ENCODE results near the gene IPP. TPM values are rescaled to one million over a fixed set of nuclear protein-coding genes. Genes with fewer than 3 reads are reported as not detected.

Gene IPP
- total and polyA plus RNA-seq, 2 of the 8 experiments (the other 6 are each of a cell fraction or from before 2014, with no cell fraction given) = 1.4 to 5.6 TPM

GRCh38 chr1:45684402-45684801 is 66.1 kb downstream of the IPP start:
- CTCF ChIA-PET (ENCODE audit: partially characterized antibody) = interaction anchor here (0.8 to 1.5 kb wide), 2 partner anchors 11 to 195 kb away, joined by 3 read pairs; no protein-coding TSS in a partner anchor
- Histone ChIP-seq H2BK120ac (replicated peaks; ENCODE audit: low read depth, low read length) (no peak overlapping the region), H3K36me3 (ENCODE audit: control insufficient read depth in 2 of 4, insufficient read depth in 4 of 4, low read length in 3 of 4) (no peaks in the 10 kb centered on the region), H3K27me3 (replicated peaks in 1 of 4; ENCODE audit: control insufficient read depth in 3 of 4, extremely low read depth in 1 of 4, insufficient read depth in 3 of 4, low read length in 3 of 4) (no peaks in the 10 kb centered on the region), H2BK5ac (ENCODE audit: low read depth, low read length) (no peak overlapping the region), H4K5ac (ENCODE audit: insufficient read length, low read depth, low read length) (no peak overlapping the region), H3K18ac (ENCODE audit: extremely low read depth, low read length) (no peak overlapping the region), H2BK15ac (ENCODE audit: low read length) (no peak overlapping the region), H2BK20ac (ENCODE audit: low read length) (no peak overlapping the region), H4K91ac (replicated peaks; ENCODE audit: insufficient read length, low read length) (no peak overlapping the region), H3K4me1 (replicated peaks in 1 of 4; ENCODE audit: control insufficient read depth in 3 of 4, insufficient read depth in 4 of 4, low read length in 3 of 4) (peaks cover 0 to 14% (median 3%) of the 10 kb centered on the region in 4 experiments; a peak in 6 of 7 replicates), H3K79me1 (ENCODE audit: low read depth, low read length) (no peaks in the 10 kb centered on the region), H4K8ac (ENCODE audit: extremely low read depth, insufficient read depth, low read length) (no peak overlapping the region), H2AK5ac (ENCODE audit: low read depth, low read length) (no peak overlapping the region), H3K4me2 (ENCODE audit: insufficient read depth in 1 of 2, low read depth in 2 of 2, low read length in 2 of 2) (peak overlapping the region; percentile 60 to 97), H3K4ac (replicated peaks; ENCODE audit: insufficient read length, low read depth, low read length) (no peak overlapping the region), H3K14ac (ENCODE audit: insufficient read length) (no peak overlapping the region), H3K23me2 (ENCODE audit: low read depth, low read length) (peaks cover 7% of the 10 kb centered on the region), H3K9me3 (ENCODE audit: insufficient read depth in 2 of 2, low read depth in 1 of 2, low read length in 1 of 2) (no peaks in the 10 kb centered on the region), H3K23ac (ENCODE audit: insufficient read length) (no peak overlapping the region), H2BK12ac (ENCODE audit: low read depth, low read length) (no peak overlapping the region), H4K20me1 (replicated peaks in 1 of 2; ENCODE audit: control insufficient read depth in 1 of 2, insufficient read depth in 2 of 2, low read length in 2 of 2) (peaks cover 4 to 5% of the 10 kb centered on the region in 2 experiments), H3K79me2 (ENCODE audit: control insufficient read depth in 1 of 2, insufficient read depth in 2 of 2, low read length in 2 of 2) (peaks cover 25 to 84% of the 10 kb centered on the region in 2 experiments), H3K27ac (ENCODE audit: low read depth, low read length) (no peak overlapping the region), H3K56ac (replicated peaks; ENCODE audit: insufficient read length, low read depth, low read length) (no peak overlapping the region), H3K9ac (replicated peaks in 1 of 4; ENCODE audit: extremely low read depth in 1 of 4, low read depth in 3 of 4, low read length in 3 of 4) (no peak overlapping the region), H3K4me3 (ENCODE audit: extremely low read depth in 1 of 4, insufficient read depth in 2 of 4, low read depth in 3 of 4, low read length in 4 of 4) (peak overlapping the region; percentile 96 to 99 (median 98); a peak in 6 of 8 replicates), H2AFZ (ENCODE audit: low read length) (no peak overlapping the region)
- WGBS, 2 experiments (ENCODE audit: extremely low coverage in 1 of 2, insufficient coverage in 1 of 2, insufficient read length in 1 of 2, insufficient replicate concordance in 2 of 2, low coverage in 1 of 2, low lambda C conversion rate in 2 of 2, missing lambda C conversion rate in 1 of 2) = 88% methylated on average over 2 of the region's 2 CpGs; no CpG with 5 or more reads in 1 of the 2 experiments
- POLR2A ChIA-PET (ENCODE audit: partially characterized antibody) = interaction anchor here (2.0 to 2.5 kb wide), 2 partner anchors 11 to 70 kb away, joined by 6 to 11 read pairs; no protein-coding TSS in a partner anchor
- DNase-seq (ENCODE audit: low read depth in 1 of 2, low spot score in 2 of 2) (no peak), FAIRE-seq (no peak)
- no peak for TF ChIP-seq CREB1 (IDR thresholded peaks at IDR 0.05)
